HG02938 (cell line): ENCODE data around the gene IL1B.

Experiments
- ATAC-seq: cut with Tn5 transposase; IDR thresholded peaks from one replicate; pipeline ENCODE4 v1.9.1; 2021; ENCODE audit warnings: mild to moderate bottlenecking, moderate library complexity; ENCODE audit not compliant: unreplicated experiment

IL1B gene

GRCh38 chr2:112787294-112787693 lies 49.3 kb downstream of the IL1B start:
- no peak for ATAC-seq

GRCh38 chr2:112784199-112785189 lies 52.1 kb downstream of the IL1B start, which contains the start of gene IL1A:
Gene IL1A (minus strand): TSS chr2:112784493. CDS start chr2:112783770, 723 bp downstream.
- ATAC-seq: no peak

- no peak for ATAC-seq
These were observed 53.3 kb downstream of the IL1B start for GRCh38 chr2:112783187-112783714.

- peak; percentile 89 for ATAC-seq
These were observed 54.3 kb downstream of the IL1B start for GRCh38 chr2:112782234-112782799.
